ENCODE data around the gene VANGL2. TPM values are rescaled to one million over a fixed set of nuclear protein-coding genes. Genes with fewer than 3 reads are reported as not detected.

VANGL2 gene
- polyA plus RNA-seq, 4 donors, result 32.8 to 40.0 (median 35.9) TPM

DNA sequence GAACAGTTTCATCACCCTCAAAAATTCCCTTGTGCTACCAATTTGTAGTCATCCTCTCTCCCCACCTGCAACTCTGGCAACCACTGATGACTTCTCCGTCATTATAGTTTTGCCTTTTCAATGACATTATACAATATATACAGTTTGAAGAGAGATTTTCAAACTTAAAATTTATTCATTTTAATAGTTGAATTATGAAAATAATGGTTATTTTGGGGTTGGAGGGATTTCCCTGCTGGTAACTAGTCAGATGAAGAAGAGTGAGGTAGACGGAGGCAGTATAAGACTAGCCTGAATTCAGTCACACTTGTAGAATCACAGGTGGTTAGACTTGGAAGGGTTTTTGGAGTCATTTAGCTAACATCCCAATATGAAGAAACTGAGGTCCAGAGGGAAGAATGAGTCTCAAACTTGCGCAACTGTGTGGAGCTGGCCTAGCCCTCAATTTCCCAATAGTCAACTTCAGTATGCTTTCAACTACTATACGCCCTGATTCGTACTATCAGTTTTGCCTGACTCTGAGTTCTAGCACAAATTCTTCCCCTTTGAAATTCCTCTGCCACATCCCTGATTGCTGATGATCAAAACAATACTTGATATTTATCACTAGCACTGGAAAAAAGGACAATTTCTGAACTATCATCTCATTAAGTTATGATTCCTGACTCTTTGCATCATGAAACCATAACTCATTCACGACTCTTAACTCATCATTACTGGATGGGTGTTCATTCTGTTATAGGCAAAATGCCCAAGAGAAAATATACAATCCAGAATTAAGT is 54.2 kb downstream of the VANGL2 start:
- DNase-seq (ENCODE audit: low read depth in 4 of 4, low spot score in 3 of 4), result no peak

DNA sequence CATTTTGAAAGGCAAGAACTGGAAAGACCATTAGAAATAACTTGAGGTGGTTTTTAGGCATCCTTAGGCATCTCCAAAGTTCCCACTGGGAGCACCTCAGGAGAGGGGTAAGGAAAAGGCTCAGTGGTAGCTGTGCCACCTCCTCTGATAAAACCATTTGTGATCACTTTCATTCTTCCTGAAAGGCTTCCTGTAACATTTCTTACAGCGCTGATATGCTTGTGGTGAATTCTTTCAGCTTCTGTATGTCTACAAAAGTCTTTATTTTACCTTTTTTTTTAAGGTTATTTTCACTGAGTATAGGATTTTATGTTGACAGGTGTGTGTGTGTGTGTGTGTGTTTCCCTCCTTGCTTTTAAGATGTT is 54.8 kb downstream of the VANGL2 start:
- no peak for DNase-seq (ENCODE audit: low read depth in 4 of 4, low spot score in 3 of 4)

DNA sequence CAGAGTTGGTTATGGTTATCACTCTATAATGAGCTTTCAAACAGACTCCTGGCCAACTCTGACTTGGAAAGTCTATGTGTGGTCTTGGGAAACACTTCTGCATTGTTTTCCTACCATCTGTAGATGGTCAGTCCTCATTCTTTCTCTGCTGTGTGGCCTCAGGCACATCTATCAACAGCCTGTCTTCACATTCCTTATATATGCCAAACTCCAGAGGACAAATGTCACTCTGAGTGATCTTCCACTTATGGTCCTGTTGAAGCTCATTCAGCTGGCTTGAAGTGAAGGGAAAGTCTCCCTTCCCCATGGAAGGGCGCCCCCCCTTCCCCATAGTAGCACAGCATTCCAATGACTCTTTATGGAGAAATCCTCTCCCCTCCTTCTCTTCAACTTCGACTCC is 58.7 kb downstream of the VANGL2 start:
- DNase-seq (ENCODE audit: low read depth in 4 of 4, low spot score in 3 of 4), result no peak

DNA sequence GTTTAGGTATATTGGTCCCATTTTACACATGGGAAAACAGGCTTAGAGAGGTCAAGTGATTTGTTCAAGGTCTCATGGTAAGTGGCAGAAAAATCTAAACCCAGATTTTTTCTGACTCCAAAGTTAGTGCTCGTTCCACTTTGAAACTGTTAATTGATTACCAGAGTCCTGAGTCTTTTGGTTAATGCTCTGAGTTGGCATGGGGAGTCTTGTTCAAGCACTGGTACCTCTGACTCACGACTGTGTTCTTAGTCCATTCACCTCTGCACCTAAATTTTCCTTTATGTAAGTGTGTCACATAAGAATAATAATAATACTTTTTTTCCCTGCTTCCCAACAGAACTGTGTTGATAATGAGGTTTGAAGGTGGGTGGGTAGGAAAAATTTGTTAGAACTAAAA is 59.3 kb downstream of the VANGL2 start:
- no peak for DNase-seq (ENCODE audit: low read depth in 4 of 4, low spot score in 3 of 4)

DNA sequence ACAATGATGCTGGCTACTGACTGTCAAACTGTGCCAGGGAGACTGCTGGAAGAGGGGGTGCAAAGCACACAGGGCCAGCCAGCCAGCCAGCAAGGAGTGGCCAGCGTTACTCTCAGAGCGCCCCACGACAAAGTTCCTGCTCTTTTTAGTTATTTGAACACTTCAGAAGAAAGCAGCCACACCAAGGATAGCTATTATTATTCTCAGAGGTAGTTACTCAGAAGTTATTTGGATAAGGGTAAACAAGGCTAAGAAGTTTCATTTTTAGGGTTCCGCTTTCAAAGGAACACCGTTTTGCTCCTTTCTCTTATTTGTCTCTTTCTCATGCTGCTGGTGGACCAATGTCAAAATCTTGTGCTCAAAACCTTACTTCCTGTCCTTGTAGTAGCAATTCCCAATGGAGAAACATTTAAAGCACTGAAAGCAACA is 59.9 kb downstream of the VANGL2 start:
- DNase-seq (ENCODE audit: low read depth in 4 of 4, low spot score in 3 of 4), result no peak

DNA sequence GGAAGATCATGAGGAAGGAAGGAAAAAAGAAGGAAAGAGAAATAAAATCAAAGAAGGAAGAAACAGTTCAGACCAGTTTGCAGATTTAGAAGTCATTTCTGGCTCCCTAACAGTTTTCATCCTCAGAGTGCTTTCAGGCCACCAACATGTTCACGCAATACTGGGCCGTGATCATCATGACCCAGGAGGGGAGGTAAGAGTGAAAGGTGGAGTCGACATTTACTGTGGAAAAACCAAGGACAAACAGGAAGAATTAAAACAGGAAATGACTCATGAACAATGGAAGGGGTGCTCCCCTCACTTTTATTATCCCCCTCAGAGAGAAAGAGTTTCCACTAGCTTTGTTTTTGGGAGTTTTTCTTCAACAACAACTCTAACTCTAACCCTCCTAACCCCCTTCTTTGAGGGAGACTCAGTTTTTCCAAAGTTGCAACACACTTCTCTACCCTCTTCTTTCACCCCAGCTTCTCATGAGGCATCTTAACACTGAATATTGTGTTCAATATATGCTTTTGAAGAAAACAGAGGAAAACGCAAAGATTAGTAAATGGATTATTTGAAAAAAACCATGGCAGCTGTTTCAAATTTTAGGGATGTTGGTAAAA is 60.4 kb downstream of the VANGL2 start:
- no peak for DNase-seq (ENCODE audit: low read depth in 4 of 4, low spot score in 3 of 4)

DNA sequence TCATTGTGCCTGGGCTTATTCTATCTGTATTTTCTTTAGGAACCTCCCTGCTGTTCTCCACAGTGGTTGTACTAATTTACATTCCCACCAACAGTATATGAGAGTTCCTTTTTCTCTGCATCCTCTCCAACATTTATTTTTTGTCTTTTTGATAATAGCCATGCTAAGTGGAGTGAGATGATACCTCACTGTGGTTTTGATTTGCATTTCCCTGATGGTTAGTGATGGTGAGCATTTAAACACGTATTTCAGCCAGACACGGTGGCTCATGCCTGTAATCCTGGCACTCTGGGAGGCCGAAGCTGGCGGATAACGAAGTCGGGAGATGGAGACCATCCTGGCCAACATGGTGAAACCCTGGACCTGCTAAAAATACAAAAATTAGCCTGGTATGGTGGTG is 64.8 kb downstream of the VANGL2 start:
- DNase-seq (ENCODE audit: low read depth in 4 of 4, low spot score in 3 of 4), result no peak

DNA sequence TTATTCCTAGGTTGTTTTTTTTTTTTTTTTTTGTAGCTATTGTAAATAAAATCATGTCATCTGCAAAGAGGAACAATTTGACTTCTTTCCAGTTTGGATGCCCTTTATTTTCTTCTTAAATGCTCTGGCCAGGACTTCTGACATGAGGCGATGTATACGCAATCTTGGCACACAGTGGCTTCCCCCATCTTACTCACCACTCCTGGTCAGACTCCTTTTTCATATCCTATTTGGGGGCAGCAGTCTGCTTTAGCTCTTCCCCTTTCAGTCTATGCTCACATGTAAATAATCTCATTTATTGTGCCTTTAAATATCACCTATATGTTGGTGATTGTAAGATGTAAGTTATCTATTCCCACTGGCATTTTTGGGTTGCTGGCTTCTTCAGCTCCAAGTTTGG is 66.6 kb downstream of the VANGL2 start:
- no peak for DNase-seq (ENCODE audit: low read depth in 4 of 4, low spot score in 3 of 4)

DNA sequence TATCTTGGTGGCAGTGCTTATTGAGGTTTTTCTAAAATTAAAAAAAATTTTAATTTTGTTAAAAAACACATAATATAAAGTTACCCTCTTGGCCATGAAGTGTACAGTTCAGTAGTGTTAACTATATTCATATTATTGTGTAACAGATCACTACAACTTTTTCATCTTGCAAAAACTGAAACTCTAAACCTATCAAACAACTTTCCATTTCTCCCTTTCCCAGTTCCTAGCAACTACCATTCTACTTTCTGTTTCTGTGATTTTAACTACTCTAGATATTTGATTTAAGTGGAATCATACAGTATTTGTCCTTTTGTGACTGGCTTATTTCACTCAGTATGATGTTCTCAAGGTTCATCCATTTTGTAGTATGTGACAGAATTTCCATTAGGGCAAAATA is 67.2 kb downstream of the VANGL2 start:
- DNase-seq (ENCODE audit: low read depth in 4 of 4, low spot score in 3 of 4), result no peak

DNA sequence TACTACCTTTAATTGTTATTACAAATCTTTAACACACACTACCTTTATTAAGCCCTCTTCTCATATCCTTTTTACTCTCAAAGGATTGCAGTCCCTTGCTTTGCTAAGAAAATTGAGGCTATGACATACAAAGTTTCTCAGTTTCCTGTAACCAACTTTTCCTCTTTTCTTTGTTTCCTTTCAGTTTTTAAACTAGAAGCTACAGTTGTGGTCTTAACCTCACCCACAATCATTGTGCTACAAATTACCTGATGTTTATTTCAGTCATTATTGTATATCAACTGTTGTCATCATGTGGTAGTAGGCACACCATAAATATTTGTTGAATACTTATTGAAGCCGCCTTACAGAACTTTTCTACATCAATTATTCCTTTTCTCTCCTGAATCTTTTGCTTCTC is 70.9 kb downstream of the VANGL2 start:
- DNase-seq (ENCODE audit: low read depth in 4 of 4, low spot score in 3 of 4), result no peak

DNA sequence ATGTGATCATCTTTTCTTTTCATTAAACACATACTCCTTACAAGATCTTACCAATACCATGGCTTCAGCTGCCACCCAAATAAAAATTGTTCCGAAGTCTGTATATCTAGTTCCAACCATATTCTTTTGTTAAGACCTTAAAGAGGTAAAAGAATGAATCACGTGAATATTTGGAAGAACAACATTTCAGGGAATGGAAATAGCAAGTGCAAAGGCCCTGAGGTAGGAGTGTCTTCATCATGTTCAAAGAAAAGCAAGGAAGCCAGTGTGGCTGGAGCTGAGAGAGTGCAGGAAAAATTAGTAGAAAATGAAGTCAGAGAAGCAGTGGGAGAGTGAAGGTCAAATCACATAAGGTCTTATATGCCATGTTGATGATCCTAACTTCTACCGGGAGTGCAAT is 71.7 kb downstream of the VANGL2 start:
- no peak for DNase-seq (ENCODE audit: low read depth in 4 of 4, low spot score in 3 of 4)

DNA sequence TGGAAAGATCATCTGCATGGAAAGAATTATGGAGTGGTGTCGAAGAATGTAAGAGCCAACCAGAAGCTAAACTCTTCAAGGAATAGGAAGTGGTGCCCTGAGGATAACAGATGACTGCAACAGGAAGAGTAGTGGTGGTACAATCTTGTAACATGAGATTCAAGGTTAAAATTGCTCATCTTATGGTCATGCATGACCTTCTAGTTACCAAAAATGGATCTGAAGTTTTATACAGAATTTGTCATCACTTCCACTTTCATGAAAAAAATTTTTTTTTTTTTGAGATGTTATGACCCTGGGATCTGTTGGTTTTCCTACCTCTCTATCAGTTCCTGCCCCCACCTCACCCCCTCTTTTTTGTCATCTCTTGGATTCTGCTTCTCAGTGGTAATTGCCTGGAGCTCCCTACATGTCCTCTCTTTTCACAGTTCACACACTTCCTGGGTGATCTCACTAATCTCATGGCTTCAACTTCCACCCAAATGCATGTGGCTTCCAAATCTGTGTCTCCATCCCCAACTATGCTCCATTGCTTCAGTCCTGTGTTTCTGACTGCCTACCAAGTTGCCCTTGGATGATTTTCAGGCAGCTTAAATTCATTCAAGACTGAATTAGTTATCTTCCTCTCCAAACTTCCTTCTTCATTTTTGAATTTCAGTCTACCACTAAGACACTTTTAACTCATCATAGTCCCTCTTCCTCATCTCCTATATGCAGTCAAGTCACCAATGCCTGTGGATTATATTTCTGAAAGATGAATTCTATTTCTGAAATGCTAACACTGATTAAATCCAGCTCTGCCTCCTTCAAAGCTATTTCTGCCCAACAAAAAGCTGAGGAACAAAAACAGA is 74.3 kb downstream of the VANGL2 start:
- no peak for DNase-seq (ENCODE audit: low read depth in 4 of 4, low spot score in 3 of 4)

Other genes starting within 250 kb of the VANGL2 start
- gene ATP1A4, start 249.0 kb upstream of the VANGL2 start, polyA plus RNA-seq (ENCODE audit: insufficient read length in 4 of 4), result 1 to 10 TPM in 1 of 4 donors, under 1 TPM in 2, not detected in 1; 0.06 to 1.2 (median 0.71) TPM
- gene CASQ1, start 210.0 kb upstream of the VANGL2 start, polyA plus RNA-seq (ENCODE audit: insufficient read length in 4 of 4), result under 1 TPM in 3 of 4 donors, not detected in 1; 0.21 to 0.53 (median 0.47) TPM
- 100 to 1,000 TPM; 104 to 131 (median 129) TPM for gene PEA15, start 195.2 kb upstream of the VANGL2 start, polyA plus RNA-seq (ENCODE audit: insufficient read length in 4 of 4)
- 100 to 1,000 TPM; 198 to 238 (median 203) TPM for gene DCAF8, start 138.0 kb upstream of the VANGL2 start, polyA plus RNA-seq (ENCODE audit: insufficient read length in 4 of 4)
- gene PEX19, start 115.4 kb upstream of the VANGL2 start, polyA plus RNA-seq (ENCODE audit: insufficient read length in 4 of 4), result 10 to 100 TPM; 81.9 to 87.2 (median 82.8) TPM
- 100 to 1,000 TPM; 145 to 157 (median 153) TPM for gene COPA, start 57.3 kb upstream of the VANGL2 start, polyA plus RNA-seq (ENCODE audit: insufficient read length in 4 of 4)
- gene NCSTN, start 57.2 kb upstream of the VANGL2 start, polyA plus RNA-seq (ENCODE audit: insufficient read length in 4 of 4), result 100 to 1,000 TPM; 155 to 170 (median 163) TPM
- under 1 TPM; 0.08 to 0.23 (median 0.16) TPM for gene NHLH1, start 33.5 kb upstream of the VANGL2 start, polyA plus RNA-seq (ENCODE audit: insufficient read length in 4 of 4)
- gene SLAMF6, start 122.7 kb downstream of the VANGL2 start, polyA plus RNA-seq (ENCODE audit: insufficient read length in 4 of 4), result under 1 TPM; 0.06 to 0.21 (median 0.10) TPM
- 1 to 10 TPM in 2 of 4 donors, under 1 TPM in 2; 0.70 to 1.6 (median 1.0) TPM for gene CD84, start 178.9 kb downstream of the VANGL2 start, polyA plus RNA-seq (ENCODE audit: insufficient read length in 4 of 4)
- under 1 TPM; 0.10 to 0.18 (median 0.16) TPM for gene SLAMF1, start 246.5 kb downstream of the VANGL2 start, polyA plus RNA-seq (ENCODE audit: insufficient read length in 4 of 4)